ENCODE results near the gene IGSF11.

The IGSF11 gene

GRCh38 chr3:118943597-118943996 lies 91.0 kb downstream of the IGSF11 start:
- Histone ChIP-seq H3K36me3 (ENCODE audit: insufficient read depth, low read length) (no peaks in the 10 kb centered on the region), H3K9ac (ENCODE audit: low read depth, low read length) (no peak overlapping the region), H3K4me3 (ENCODE audit: low read length) (no peak overlapping the region), H3K27me3 (ENCODE audit: control insufficient read depth, insufficient read depth, low read length) (peaks cover 3% of the 10 kb centered on the region), H3K4me2 (ENCODE audit: low read length) (no peak overlapping the region), H3K9me3 (replicated peaks; ENCODE audit: low read length) (no peaks in the 10 kb centered on the region), H3K4me1 (ENCODE audit: control insufficient read depth, insufficient read depth, low read length) (peaks cover 1% of the 10 kb centered on the region)

- H3K4me2 ChIP-seq (ENCODE audit: low read length): no peak overlapping the region
- H3K9me3 ChIP-seq (replicated peaks; ENCODE audit: low read length): no peaks in the 10 kb centered on the region
- H3K36me3 ChIP-seq (ENCODE audit: insufficient read depth, low read length): no peaks in the 10 kb centered on the region
- peaks cover 8% of the 10 kb centered on the region for H3K4me1 ChIP-seq (ENCODE audit: control insufficient read depth, insufficient read depth, low read length)
- peaks cover 3% of the 10 kb centered on the region for H3K27me3 ChIP-seq (ENCODE audit: control insufficient read depth, insufficient read depth, low read length)
- no peak overlapping the region for H3K9ac ChIP-seq (ENCODE audit: low read depth, low read length)
- H3K4me3 ChIP-seq (ENCODE audit: low read length): no peak overlapping the region
Observed at GRCh38 chr3:118942671-118943070, 92.0 kb downstream of the IGSF11 start.

GRCh38 chr3:118942195-118942594 lies 92.5 kb downstream of the IGSF11 start:
- Histone ChIP-seq H3K9ac (ENCODE audit: low read depth, low read length) (no peak overlapping the region), H3K36me3 (ENCODE audit: insufficient read depth, low read length) (no peaks in the 10 kb centered on the region), H3K4me1 (ENCODE audit: control insufficient read depth, insufficient read depth, low read length) (peaks cover 8% of the 10 kb centered on the region), H3K4me2 (ENCODE audit: low read length) (no peak overlapping the region), H3K27me3 (ENCODE audit: control insufficient read depth, insufficient read depth, low read length) (peaks cover 3% of the 10 kb centered on the region), H3K9me3 (replicated peaks; ENCODE audit: low read length) (no peaks in the 10 kb centered on the region), H3K4me3 (ENCODE audit: low read length) (no peak overlapping the region)

GRCh38 chr3:118941236-118941635 lies 93.4 kb downstream of the IGSF11 start:
- no peaks in the 10 kb centered on the region for H3K9me3 ChIP-seq (replicated peaks; ENCODE audit: low read length)
- H3K27me3 ChIP-seq (ENCODE audit: control insufficient read depth, insufficient read depth, low read length): peaks cover 3% of the 10 kb centered on the region
- no peak overlapping the region for H3K4me3 ChIP-seq (ENCODE audit: low read length)
- no peak overlapping the region for H3K9ac ChIP-seq (ENCODE audit: low read depth, low read length)
- no peak overlapping the region for H3K4me2 ChIP-seq (ENCODE audit: low read length)
- H3K4me1 ChIP-seq (ENCODE audit: control insufficient read depth, insufficient read depth, low read length): peaks cover 8% of the 10 kb centered on the region
- no peaks in the 10 kb centered on the region for H3K36me3 ChIP-seq (ENCODE audit: insufficient read depth, low read length)

GRCh38 chr3:118938183-118938961 lies 96.3 kb downstream of the IGSF11 start:
- H3K36me3 ChIP-seq (ENCODE audit: insufficient read depth, low read length): no peaks in the 10 kb centered on the region
- no peaks in the 10 kb centered on the region for H3K9me3 ChIP-seq (replicated peaks; ENCODE audit: low read length)
- H3K4me1 ChIP-seq (ENCODE audit: control insufficient read depth, insufficient read depth, low read length): peaks cover 8% of the 10 kb centered on the region
- no peak overlapping the region for H3K4me2 ChIP-seq (ENCODE audit: low read length)
- no peak overlapping the region for H3K9ac ChIP-seq (ENCODE audit: low read depth, low read length)
- H3K27me3 ChIP-seq (ENCODE audit: control insufficient read depth, insufficient read depth, low read length): peaks cover 3% of the 10 kb centered on the region
- H3K4me3 ChIP-seq (ENCODE audit: low read length): no peak overlapping the region

GRCh38 chr3:118936811-118937210 lies 97.8 kb downstream of the IGSF11 start:
- Histone ChIP-seq H3K27me3 (ENCODE audit: control insufficient read depth, insufficient read depth, low read length) (no peaks in the 10 kb centered on the region), H3K4me2 (ENCODE audit: low read length) (no peak overlapping the region), H3K4me3 (ENCODE audit: low read length) (no peak overlapping the region), H3K36me3 (ENCODE audit: insufficient read depth, low read length) (no peaks in the 10 kb centered on the region), H3K9me3 (replicated peaks; ENCODE audit: low read length) (no peaks in the 10 kb centered on the region), H3K4me1 (ENCODE audit: control insufficient read depth, insufficient read depth, low read length) (peaks cover 8% of the 10 kb centered on the region), H3K9ac (ENCODE audit: low read depth, low read length) (no peak overlapping the region)

GRCh38 chr3:118932822-118933558 lies 101.7 kb downstream of the IGSF11 start:
- H3K27me3 ChIP-seq (ENCODE audit: control insufficient read depth, insufficient read depth, low read length): no peaks in the 10 kb centered on the region
- peaks cover under 1% of the 10 kb centered on the region for H3K4me1 ChIP-seq (ENCODE audit: control insufficient read depth, insufficient read depth, low read length)
- peak overlapping the region; percentile 47 for H3K4me2 ChIP-seq (ENCODE audit: low read length)
- no peak overlapping the region for H3K4me3 ChIP-seq (ENCODE audit: low read length)
- no peaks in the 10 kb centered on the region for H3K36me3 ChIP-seq (ENCODE audit: insufficient read depth, low read length)
- no peaks in the 10 kb centered on the region for H3K9me3 ChIP-seq (replicated peaks; ENCODE audit: low read length)
- H3K9ac ChIP-seq (ENCODE audit: low read depth, low read length): no peak overlapping the region

GRCh38 chr3:118931996-118932395 lies 102.7 kb downstream of the IGSF11 start:
- no peak overlapping the region for H3K4me2 ChIP-seq (ENCODE audit: low read length)
- H3K4me3 ChIP-seq (ENCODE audit: low read length): no peak overlapping the region
- no peak overlapping the region for H3K9ac ChIP-seq (ENCODE audit: low read depth, low read length)
- H3K4me1 ChIP-seq (ENCODE audit: control insufficient read depth, insufficient read depth, low read length): no peaks in the 10 kb centered on the region
- no peaks in the 10 kb centered on the region for H3K9me3 ChIP-seq (replicated peaks; ENCODE audit: low read length)
- no peaks in the 10 kb centered on the region for H3K27me3 ChIP-seq (ENCODE audit: control insufficient read depth, insufficient read depth, low read length)
- no peaks in the 10 kb centered on the region for H3K36me3 ChIP-seq (ENCODE audit: insufficient read depth, low read length)

- H3K27me3 ChIP-seq (ENCODE audit: control insufficient read depth, insufficient read depth, low read length): no peaks in the 10 kb centered on the region
- H3K36me3 ChIP-seq (ENCODE audit: insufficient read depth, low read length): no peaks in the 10 kb centered on the region
- H3K4me2 ChIP-seq (ENCODE audit: low read length): no peak overlapping the region
- no peaks in the 10 kb centered on the region for H3K4me1 ChIP-seq (ENCODE audit: control insufficient read depth, insufficient read depth, low read length)
- H3K4me3 ChIP-seq (ENCODE audit: low read length): no peak overlapping the region
- H3K9me3 ChIP-seq (replicated peaks; ENCODE audit: low read length): no peaks in the 10 kb centered on the region
- no peak overlapping the region for H3K9ac ChIP-seq (ENCODE audit: low read depth, low read length)
Observed at GRCh38 chr3:118927449-118927848, 107.2 kb downstream of the IGSF11 start.

- Histone ChIP-seq H3K4me1 (ENCODE audit: control insufficient read depth, insufficient read depth, low read length) (no peaks in the 10 kb centered on the region), H3K4me2 (ENCODE audit: low read length) (no peak overlapping the region), H3K27me3 (ENCODE audit: control insufficient read depth, insufficient read depth, low read length) (no peaks in the 10 kb centered on the region), H3K36me3 (ENCODE audit: insufficient read depth, low read length) (no peaks in the 10 kb centered on the region), H3K4me3 (ENCODE audit: low read length) (no peak overlapping the region), H3K9me3 (replicated peaks; ENCODE audit: low read length) (no peaks in the 10 kb centered on the region), H3K9ac (ENCODE audit: low read depth, low read length) (no peak overlapping the region)
Observed at GRCh38 chr3:118912188-118912587, 122.5 kb downstream of the IGSF11 start.

GRCh38 chr3:118910332-118910731 lies 124.3 kb downstream of the IGSF11 start:
- H3K4me1 ChIP-seq (ENCODE audit: control insufficient read depth, insufficient read depth, low read length): no peaks in the 10 kb centered on the region
- H3K36me3 ChIP-seq (ENCODE audit: insufficient read depth, low read length): no peaks in the 10 kb centered on the region
- H3K4me2 ChIP-seq (ENCODE audit: low read length): no peak overlapping the region
- H3K27me3 ChIP-seq (ENCODE audit: control insufficient read depth, insufficient read depth, low read length): peaks cover 4% of the 10 kb centered on the region
- H3K4me3 ChIP-seq (ENCODE audit: low read length): no peak overlapping the region
- no peak overlapping the region for H3K9ac ChIP-seq (ENCODE audit: low read depth, low read length)
- H3K9me3 ChIP-seq (replicated peaks; ENCODE audit: low read length): no peaks in the 10 kb centered on the region

GRCh38 chr3:118909763-118910162 lies 124.9 kb downstream of the IGSF11 start:
- Histone ChIP-seq H3K9me3 (replicated peaks; ENCODE audit: low read length) (no peaks in the 10 kb centered on the region), H3K36me3 (ENCODE audit: insufficient read depth, low read length) (no peaks in the 10 kb centered on the region), H3K4me1 (ENCODE audit: control insufficient read depth, insufficient read depth, low read length) (no peaks in the 10 kb centered on the region), H3K27me3 (ENCODE audit: control insufficient read depth, insufficient read depth, low read length) (peaks cover 4% of the 10 kb centered on the region), H3K4me3 (ENCODE audit: low read length) (no peak overlapping the region), H3K4me2 (ENCODE audit: low read length) (no peak overlapping the region), H3K9ac (ENCODE audit: low read depth, low read length) (no peak overlapping the region)
